ENCODE data around the gene RETN. TPM values are rescaled to one million over a fixed set of nuclear protein-coding genes. Genes with fewer than 3 reads are reported as not detected.

Gene RETN
- total and polyA plus RNA-seq, 8 donors = 2.2 to 5.9 TPM; not detected in 6

DNA sequence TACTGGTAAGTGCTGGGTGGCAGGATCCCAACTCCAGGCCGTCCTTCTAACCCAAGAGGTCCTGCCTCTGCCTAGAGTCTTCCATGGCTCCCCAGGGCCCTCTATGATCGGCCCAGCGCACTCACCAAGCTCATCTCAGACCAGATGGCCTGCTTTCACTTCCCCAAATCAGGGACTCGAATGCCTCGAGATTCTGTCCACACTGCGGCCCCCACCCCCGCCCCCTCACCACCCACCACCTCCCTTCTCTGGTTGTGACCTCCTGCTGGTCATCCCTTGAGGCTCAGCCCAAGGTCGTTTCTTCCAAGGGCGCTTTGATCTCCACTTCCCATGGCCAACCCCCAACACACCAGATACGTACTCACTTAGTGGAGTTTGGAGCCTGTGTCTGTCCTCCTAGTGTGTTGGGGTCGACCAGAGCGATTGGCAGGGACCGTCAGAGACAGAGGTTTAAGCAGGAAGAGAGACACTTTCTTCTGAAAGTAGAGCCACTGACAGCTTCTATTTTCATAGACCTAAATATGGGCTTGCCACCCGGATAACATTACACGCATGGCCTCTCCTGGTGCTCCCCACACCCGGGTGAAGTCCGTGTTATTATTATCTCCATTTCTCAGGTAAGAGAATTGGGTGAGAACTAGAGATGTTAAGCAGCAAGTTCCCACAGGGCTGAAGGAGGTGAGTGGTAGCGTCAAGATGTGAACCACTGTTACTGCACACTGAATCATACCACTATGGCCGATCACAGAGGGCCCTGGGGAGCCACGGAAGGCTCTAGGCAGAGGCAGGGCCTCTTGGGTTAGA lies 33.0 kb downstream of the RETN start, which contains the start of gene FCER2:
Gene FCER2, minus strand, starts transcription at position 478 of the 804 bp plus-strand sequence. CDS start 2,371 bp downstream, outside the sequence.
- Histone ChIP-seq H3K9me3 (no peaks in the 10 kb centered on the region), H3K27ac (no peak within 1 kb of the TSS), H3K4me3 (no peak within 1 kb of the TSS), H3K27me3 (no peaks in the 10 kb centered on the region), H3K4me1 (no peaks in the 10 kb centered on the region), H3K36me3 (no peaks in the 10 kb centered on the region)
- 40 to 55% methylated on average over 20 of the region's 20 CpGs for WGBS, 2 donors
- FAIRE-seq (no peak), DNase-seq (no peak), ATAC-seq (peak in 1 of 4 donors; percentile 30)
- intact Hi-C loops (cut with DNase I) = no loop called here
- TF ChIP-seq, protein P1, sequence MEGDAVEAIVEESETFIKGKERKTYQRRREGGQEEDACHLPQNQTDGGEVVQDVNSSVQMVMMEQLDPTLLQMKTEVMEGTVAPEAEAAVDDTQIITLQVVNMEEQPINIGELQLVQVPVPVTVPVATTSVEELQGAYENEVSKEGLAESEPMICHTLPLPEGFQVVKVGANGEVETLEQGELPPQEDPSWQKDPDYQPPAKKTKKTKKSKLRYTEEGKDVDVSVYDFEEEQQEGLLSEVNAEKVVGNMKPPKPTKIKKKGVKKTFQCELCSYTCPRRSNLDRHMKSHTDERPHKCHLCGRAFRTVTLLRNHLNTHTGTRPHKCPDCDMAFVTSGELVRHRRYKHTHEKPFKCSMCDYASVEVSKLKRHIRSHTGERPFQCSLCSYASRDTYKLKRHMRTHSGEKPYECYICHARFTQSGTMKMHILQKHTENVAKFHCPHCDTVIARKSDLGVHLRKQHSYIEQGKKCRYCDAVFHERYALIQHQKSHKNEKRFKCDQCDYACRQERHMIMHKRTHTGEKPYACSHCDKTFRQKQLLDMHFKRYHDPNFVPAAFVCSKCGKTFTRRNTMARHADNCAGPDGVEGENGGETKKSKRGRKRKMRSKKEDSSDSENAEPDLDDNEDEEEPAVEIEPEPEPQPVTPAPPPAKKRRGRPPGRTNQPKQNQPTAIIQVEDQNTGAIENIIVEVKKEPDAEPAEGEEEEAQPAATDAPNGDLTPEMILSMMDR (IDR thresholded peaks at IDR 0.05) = no peak

DNA sequence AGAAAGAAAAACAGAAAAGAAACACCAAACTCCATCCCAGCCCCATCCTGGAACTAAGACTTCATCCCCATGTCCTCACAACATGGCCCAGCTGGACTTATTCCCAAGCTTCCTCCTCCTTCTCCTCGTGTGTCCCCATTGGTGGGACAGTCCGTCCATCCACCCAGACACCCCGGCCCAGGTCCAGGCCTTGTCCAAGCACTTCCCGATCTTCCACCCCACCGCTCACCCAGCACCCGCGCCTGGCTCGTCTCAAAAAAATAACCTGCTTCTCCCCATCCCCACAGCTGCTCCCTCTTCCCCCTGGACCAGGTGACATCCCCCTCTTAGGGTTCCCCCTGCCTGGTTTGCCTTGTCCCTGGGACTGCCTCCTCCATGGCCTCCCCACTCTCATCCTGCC lies 34.5 kb downstream of the RETN start:
- no peak for FAIRE-seq

DNA sequence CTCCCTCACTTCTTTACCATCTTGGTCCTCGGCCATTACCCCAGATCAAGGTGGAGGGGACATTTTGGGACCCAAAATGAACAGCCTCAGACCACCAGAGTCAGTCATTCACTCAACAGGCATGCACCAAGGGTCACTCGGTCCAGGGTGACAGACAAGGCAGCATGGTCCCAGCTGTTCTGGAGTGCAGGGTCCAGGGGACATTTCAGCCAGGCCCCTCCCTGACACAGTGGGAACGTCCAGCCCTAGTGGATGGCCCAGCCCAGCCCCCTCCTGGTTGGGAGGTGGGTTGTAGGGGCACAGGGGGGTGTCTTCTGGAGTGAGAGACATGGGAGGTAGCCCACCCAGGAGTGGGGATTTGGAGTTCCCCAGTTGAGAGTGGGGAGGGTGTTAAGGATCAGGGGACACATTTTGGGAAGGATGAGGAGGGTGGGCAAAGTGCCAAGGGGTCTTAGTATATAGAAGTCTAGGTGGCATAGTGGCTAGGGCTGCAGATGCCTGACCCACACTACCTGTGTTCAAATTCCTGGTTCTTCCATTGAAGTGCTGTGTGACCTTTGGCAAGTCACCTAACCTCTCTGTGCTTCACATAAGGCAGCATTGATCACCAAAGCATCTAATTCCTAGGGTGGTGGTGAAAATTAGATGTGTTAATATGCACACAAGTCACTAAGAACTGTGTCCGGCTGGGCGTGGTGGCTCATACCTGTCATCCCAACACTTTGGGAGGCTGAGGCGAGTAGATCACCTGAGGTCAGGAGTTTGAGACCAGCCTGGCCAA lies 35.6 kb downstream of the RETN start:
- TF ChIP-seq, protein P1 (IDR thresholded peaks at IDR 0.05) = no peak
- H3K4me3 ChIP-seq = no peak overlapping the region
- WGBS, 2 donors = 49 to 69% methylated on average over 6 of the region's 6 CpGs
- DNase-seq = no peak
- ATAC-seq = no peak
- no peaks in the 10 kb centered on the region for H3K36me3 ChIP-seq
- no peaks in the 10 kb centered on the region for H3K9me3 ChIP-seq
- H3K27me3 ChIP-seq = no peaks in the 10 kb centered on the region
- no peak for FAIRE-seq
- H3K27ac ChIP-seq = no peak overlapping the region
- intact Hi-C loops (cut with DNase I) = no loop called here
- H3K4me1 ChIP-seq = no peaks in the 10 kb centered on the region

More for the DNA sequence above, 34.5 kb downstream of the RETN start:
- 34 to 56% methylated on average over 8 of the region's 8 CpGs for WGBS, 2 donors
- ATAC-seq = no peak
- Histone ChIP-seq H3K9me3 (no peaks in the 10 kb centered on the region), H3K27ac (no peak overlapping the region), H3K27me3 (no peaks in the 10 kb centered on the region), H3K4me3 (no peak overlapping the region), H3K4me1 (no peaks in the 10 kb centered on the region), H3K36me3 (no peaks in the 10 kb centered on the region)
- TF ChIP-seq, protein P1 (IDR thresholded peaks at IDR 0.05) = no peak
- DNase-seq = no peak
- intact Hi-C loops (cut with DNase I) = no loop called here

DNA sequence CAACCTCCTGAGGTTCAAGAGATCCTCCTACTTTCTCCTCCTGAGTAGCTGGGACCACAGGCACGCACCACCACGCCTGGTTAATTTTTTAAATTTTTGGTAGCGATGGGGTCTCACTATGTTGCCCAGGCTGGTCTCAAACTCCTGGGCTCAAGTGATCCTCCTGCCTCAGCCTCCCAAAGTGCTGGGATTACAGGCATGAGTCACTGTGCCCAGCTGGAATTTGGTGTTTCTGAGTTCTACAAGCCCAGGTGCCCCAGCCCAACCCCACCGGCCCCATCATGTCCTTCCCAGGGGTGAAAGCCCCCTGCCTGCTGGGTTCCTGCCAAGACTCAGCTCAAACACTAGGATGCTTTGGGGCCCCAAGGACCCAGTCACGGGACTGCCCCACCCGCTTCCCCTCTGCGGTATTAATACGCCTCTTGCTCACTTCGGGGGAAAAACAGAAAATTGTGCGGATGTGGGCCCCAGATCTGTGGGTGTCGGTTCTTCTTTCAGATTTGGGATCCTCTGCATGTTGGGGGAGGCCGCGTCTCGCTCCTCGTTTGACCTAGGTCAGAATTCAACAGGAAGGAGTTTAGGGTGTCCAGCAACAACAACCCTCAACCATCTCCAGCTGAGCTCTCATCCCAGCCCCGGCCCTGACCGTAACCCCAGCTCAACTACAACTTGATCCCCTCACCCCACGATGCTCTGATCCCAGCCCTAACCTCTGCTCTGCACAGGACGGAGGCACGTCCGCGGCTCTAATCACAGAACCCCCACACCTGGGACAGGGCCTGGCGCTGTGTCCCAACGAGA lies 36.7 kb downstream of the RETN start:
- TF ChIP-seq, protein P1 (IDR thresholded peaks at IDR 0.05) = no peak
- no peak overlapping the region for H3K4me3 ChIP-seq
- intact Hi-C loops (cut with DNase I) = no loop called here
- H3K27ac ChIP-seq = peak overlapping the region in 1 of 4 donors; percentile 39
- DNase-seq = peak in 1 of 6 donors; percentile 40
- no peak for FAIRE-seq
- H3K9me3 ChIP-seq = no peaks in the 10 kb centered on the region
- H3K4me1 ChIP-seq = no peaks in the 10 kb centered on the region
- H3K36me3 ChIP-seq = no peaks in the 10 kb centered on the region
- ATAC-seq = peak in 2 of 4 donors; percentile 41 to 64
- H3K27me3 ChIP-seq = no peaks in the 10 kb centered on the region
- WGBS, 2 donors = 45 to 60% methylated on average over 24 of the region's 24 CpGs
